Motor neuron (in vitro differentiated cells): ENCODE measurements around the gene GAREM2. TPM values are rescaled to one million over a fixed set of nuclear protein-coding genes. Genes with fewer than 3 reads are reported as not detected.

ENCODE experiments used
- ATAC-seq, 8 experiments: fragments of 200-7000 bp; cut with Tn5 transposase; replicated peaks in 6 of 8; 2 replicates each; pipeline ENCODE4 v1.8.0; 2021; ENCODE audit warnings: mild to moderate bottlenecking in 8 of 8, moderate library complexity in 8 of 8
- H3K27ac ChIP-seq, 2 donors: fragments of 250-450 bp; sonication (Bioruptor Pico); 2 replicates each; pipeline ENCODE4 v1.9.0; 2021; ENCODE audit warnings: antibody characterized with exemption in 2 of 2, mild to moderate bottlenecking in 2 of 2, moderate library complexity in 1 of 2
- H3K4me1 ChIP-seq, 2 donors: fragments of 250-450 bp; sonication (Bioruptor Pico); replicated peaks in 1 of 2; 2 replicates each; pipeline ENCODE4 v1.6.1; 2021; ENCODE audit warnings: antibody characterized with exemption in 2 of 2, mild to moderate bottlenecking in 2 of 2, moderate library complexity in 1 of 2
- H3K4me3 ChIP-seq, 5 donors: fragments of 250-450 bp; sonication (Bioruptor Pico); 2 replicates each; pipeline ENCODE4 v1.9.0; 2021; ENCODE audit warnings: antibody characterized with exemption in 5 of 5, mild to moderate bottlenecking in 5 of 5, moderate library complexity in 4 of 5
- WGBS, 10 experiments: fragments of 450-650 bp; shearing (Covaris generic); methylation state at CpG; one replicate each; pipeline ENCODE4 v1.0.0; 2022; 5-methylcytosine and 5-hydroxymethylcytosine counted together
- in situ Hi-C, 9 experiments: fragments of 400-800 bp; cut with MboI; loops; one replicate each; pipeline ENCODE4 v1.15.0; 2021; ENCODE audit warnings: low sequenced_read_pairs in 9 of 9, low pct_unique_long_range_greater_than_20kb in 2 of 9; ENCODE audit not compliant: unreplicated experiment in 9 of 9
- total RNA-seq, 8 experiments: library from RNA; unstranded; fragments of 300-600 nt; gene quantifications; 2 replicates each; pipeline versions ENCODE4 v1.2.3 to v1.2.4, GENCODE V29; 2022

The GAREM2 gene
- total RNA-seq, 8 experiments from 2014 or later, result 1.0 to 17.1 (median 5.0) TPM

DNA sequence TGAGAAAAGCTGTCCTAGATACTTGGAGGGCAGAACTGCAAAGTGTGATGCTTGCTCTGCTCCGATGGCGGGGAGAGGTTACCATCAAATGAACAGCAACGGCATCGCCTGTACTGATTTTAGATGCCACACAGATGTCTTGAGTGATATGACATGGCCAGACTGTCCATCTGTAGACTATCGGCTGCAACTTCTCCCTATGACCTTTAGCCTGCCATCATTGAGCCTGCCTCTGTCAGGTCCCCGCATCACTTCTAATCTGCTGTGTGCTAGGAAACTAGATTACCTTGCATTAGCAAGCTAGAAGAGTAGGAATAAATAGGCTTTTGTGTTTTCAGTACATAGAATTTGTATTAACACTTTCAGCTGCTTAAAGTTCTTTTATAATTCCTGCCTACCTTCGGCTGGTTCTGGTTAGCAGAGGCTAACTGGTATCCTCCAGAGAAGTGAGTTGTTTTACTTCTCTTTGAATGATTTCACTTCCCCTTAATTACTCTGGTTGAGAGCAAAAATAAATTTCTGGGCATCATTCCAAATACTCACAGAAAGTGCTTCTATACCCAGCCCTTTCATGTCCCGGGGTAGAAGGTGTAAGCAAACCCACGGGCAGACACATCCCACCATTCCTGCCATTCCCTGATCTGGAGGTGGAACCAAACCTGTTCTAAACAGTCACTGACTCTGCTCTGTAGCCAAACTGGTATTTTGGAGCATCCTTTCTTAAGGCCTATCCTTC is 24.0 kb downstream of the GAREM2 start:
- 70 to 100% (median 98%) methylated on average over 2 to 5 of the region's 9 CpGs; no CpG with 5 or more reads in 2 of the 10 experiments for WGBS, 10 experiments
- ATAC-seq, result no peak
- Histone ChIP-seq H3K4me1 (peaks cover 13 to 15% of the 10 kb centered on the region in 2 donors), H3K27ac (no peak overlapping the region), H3K4me3 (no peak overlapping the region)
- in situ Hi-C loops, result no loop called here

DNA sequence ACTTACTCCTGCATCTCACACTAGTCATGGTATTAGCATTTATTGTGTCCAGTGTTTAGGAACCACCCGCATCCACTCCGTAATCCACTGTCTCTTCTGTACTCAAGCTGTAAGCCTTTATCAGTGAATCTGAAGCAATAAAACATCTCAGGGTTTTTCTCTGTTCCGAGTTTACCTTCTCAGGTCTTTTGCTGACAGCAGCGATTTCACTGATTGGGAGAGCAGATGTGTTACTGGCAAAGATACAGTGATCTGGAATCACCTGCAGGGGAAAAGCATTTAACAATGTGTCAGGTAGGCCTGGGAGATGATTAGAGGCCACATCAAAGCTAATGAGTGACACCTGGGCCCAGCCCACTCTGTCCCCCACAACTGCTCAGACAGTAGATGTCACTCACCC is 24.6 kb downstream of the GAREM2 start:
- whole genome bisulfite sequencing, 10 experiments, result 60 to 90% (median 81%) methylated on average over 1 to 4 of the region's 4 CpGs; no CpG with 5 or more reads in 3 of the 10 experiments
- Histone ChIP-seq H3K4me3 (no peak overlapping the region), H3K4me1 (peaks cover 13 to 15% of the 10 kb centered on the region in 2 donors), H3K27ac (peak overlapping the region in 1 of 2 donors; percentile 15)
- ATAC-seq, result no peak
- in situ Hi-C loops, result no loop called here

- in situ Hi-C loops, result no loop called here
- H3K27ac ChIP-seq, result no peak overlapping the region
- H3K4me1 ChIP-seq, result peaks cover 4% of the 10 kb centered on the region in 2 donors
- ATAC-seq, result no peak
- no peak overlapping the region for H3K4me3 ChIP-seq
- 83 to 100% (median 85%) methylated on average over 1 of the region's 1 CpG; no CpG with 5 or more reads in 6 of the 10 experiments for WGBS, 10 experiments
These were observed 30.1 kb downstream of the GAREM2 start for GRCh38 chr2:26202981-26203490.

GRCh38 chr2:26203906-26204305 is 31.0 kb downstream of the GAREM2 start:
- ATAC-seq, result no peak

GRCh38 chr2:26212011-26212410 is 39.1 kb downstream of the GAREM2 start:
- no peaks in the 10 kb centered on the region for H3K4me1 ChIP-seq
- in situ Hi-C loops, result no loop called here
- no peak overlapping the region for H3K4me3 ChIP-seq
- H3K27ac ChIP-seq, result no peak overlapping the region
- 80 to 100% (median 94%) methylated on average over 1 to 5 of the region's 5 CpGs for WGBS, 10 experiments
- ATAC-seq, result no peak

More at GRCh38 chr2:26203906-26204305, 31.0 kb downstream of the GAREM2 start:
- WGBS, 10 experiments, result 67 to 100% (median 80%) methylated on average over 1 to 7 of the region's 7 CpGs
- in situ Hi-C loops, result no loop called here
- Histone ChIP-seq H3K4me1 (no peaks in the 10 kb centered on the region), H3K27ac (no peak overlapping the region), H3K4me3 (no peak overlapping the region)

DNA sequence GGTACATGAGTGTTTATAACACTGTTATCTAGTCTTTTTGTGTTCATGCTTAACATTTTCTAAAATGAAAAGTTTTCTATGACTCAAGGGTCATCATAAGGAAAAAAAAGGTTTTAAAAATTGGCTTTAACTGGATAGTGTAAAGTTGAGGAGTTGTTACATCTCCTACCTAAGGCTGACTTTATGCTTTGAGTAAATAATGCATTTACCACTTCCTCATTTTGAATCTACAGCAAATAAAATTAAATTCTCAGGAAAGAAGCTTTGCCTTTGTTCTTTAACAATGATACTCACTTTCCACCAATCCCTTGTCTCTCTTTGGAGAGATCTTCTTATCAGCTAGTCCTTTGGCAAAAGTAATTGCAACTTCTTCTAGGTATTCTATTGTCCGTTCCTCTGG is 41.9 kb downstream of the GAREM2 start:
- no peak overlapping the region for H3K4me3 ChIP-seq
- WGBS, 10 experiments, result 83 to 100% (median 100%) methylated on average over 1 of the region's 1 CpG; no CpG with 5 or more reads in 1 of the 10 experiments
- ATAC-seq, result no peak
- no peaks in the 10 kb centered on the region for H3K4me1 ChIP-seq
- no peak overlapping the region for H3K27ac ChIP-seq
- in situ Hi-C loops, result no loop called here

- no peak for ATAC-seq
- Histone ChIP-seq H3K27ac (no peak overlapping the region), H3K4me3 (no peak overlapping the region), H3K4me1 (no peaks in the 10 kb centered on the region)
- in situ Hi-C loops, result no loop called here
- 100% methylated on average over 1 of the region's 1 CpG; no CpG with 5 or more reads in 8 of the 10 experiments for WGBS, 10 experiments
These were observed 42.9 kb downstream of the GAREM2 start for GRCh38 chr2:26215833-26216232.

GRCh38 chr2:26216587-26216986 is 43.7 kb downstream of the GAREM2 start:
- Histone ChIP-seq H3K4me3 (no peak overlapping the region), H3K27ac (no peak overlapping the region), H3K4me1 (no peaks in the 10 kb centered on the region)
- ATAC-seq, result no peak
- in situ Hi-C loops, result no loop called here
- 60 to 100% (median 92%) methylated on average over 1 to 3 of the region's 4 CpGs; no CpG with 5 or more reads in 3 of the 10 experiments for WGBS, 10 experiments

DNA sequence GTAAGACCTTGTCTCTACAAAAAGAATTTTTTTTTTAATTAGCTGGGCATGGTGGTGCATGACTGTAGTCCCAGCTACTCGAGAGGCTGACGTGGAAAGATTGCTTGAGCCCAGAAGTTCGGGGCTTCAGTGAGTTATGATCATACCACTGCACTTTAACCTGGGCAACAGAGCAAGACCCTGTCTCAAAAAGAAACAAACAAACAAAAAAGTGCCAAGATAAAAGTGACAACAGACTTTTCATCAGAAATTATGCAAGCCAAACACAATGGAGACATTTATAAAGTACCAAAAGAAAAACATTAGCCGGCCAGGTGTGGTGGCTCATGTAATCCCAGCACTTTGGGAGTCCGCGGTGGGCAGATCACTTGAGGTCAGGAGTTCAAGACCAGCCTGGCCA is 44.8 kb downstream of the GAREM2 start:
- Histone ChIP-seq H3K27ac (no peak overlapping the region), H3K4me1 (no peaks in the 10 kb centered on the region), H3K4me3 (no peak overlapping the region)
- no peak for ATAC-seq
- in situ Hi-C loops, result no loop called here
- WGBS, 10 experiments, result 68 to 100% (median 81%) methylated on average over 2 to 6 of the region's 6 CpGs; no CpG with 5 or more reads in 3 of the 10 experiments

- WGBS, 10 experiments, result 80 to 100% (median 100%) methylated on average over 1 of the region's 1 CpG; no CpG with 5 or more reads in 6 of the 10 experiments
- in situ Hi-C loops, result no loop called here
- ATAC-seq, result peak in 1 of 8 experiments; percentile 52
- no peaks in the 10 kb centered on the region for H3K4me1 ChIP-seq
- no peak overlapping the region for H3K4me3 ChIP-seq
- H3K27ac ChIP-seq, result no peak overlapping the region
These were observed 50.1 kb downstream of the GAREM2 start for GRCh38 chr2:26223018-26223417.

DNA sequence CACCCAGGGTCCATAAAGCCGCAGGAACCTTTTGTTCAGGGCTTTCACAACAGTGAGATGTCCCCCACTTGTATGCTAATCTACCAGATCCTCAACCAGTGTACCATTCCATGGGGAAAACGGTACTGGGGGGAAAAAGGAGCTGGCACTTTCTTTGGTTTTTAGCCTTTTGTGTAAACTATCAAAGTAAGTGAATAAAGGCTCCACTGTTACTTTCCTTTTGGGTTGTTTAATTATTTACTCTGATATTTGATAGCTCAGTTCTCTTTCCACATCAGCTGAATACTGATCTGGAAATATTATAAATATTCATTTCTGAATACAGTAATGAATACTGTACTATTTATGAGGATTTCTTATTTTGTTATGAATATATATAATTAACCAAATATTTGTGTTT is 51.2 kb downstream of the GAREM2 start:
- ATAC-seq, result no peak
- no peaks in the 10 kb centered on the region for H3K4me1 ChIP-seq
- no peak overlapping the region for H3K27ac ChIP-seq
- 50 to 95% (median 85%) methylated on average over 1 to 2 of the region's 2 CpGs; no CpG with 5 or more reads in 2 of the 10 experiments for WGBS, 10 experiments
- no peak overlapping the region for H3K4me3 ChIP-seq
- in situ Hi-C loops, result no loop called here

DNA sequence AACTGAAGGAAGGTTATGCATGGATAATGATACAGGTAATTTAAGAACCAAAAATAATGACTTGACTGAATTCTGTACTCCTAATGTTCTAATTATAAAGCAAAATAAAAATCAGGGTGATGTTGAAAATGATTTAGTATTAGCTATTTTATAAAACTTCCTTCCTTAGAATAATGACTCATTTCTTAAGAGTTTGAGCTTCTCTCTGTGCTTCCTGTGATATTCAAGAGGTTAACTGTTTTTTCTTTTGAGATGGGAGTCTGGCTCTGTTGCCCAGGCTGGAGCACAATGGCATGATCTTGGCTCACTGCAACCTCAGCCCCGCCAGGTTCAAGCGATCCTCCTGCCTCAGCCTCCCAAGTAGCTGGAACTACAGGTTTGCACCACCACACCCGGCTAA is 56.7 kb downstream of the GAREM2 start:
- Histone ChIP-seq H3K27ac (no peak overlapping the region), H3K4me1 (no peaks in the 10 kb centered on the region), H3K4me3 (no peak overlapping the region)
- in situ Hi-C loops, result loop anchor here in 1 of 9 experiments (25.0 kb wide), 1 partner anchor 233 kb away; no protein-coding TSS in a partner anchor
- no peak for ATAC-seq
- WGBS, 10 experiments, result 93 to 100% (median 100%) methylated on average over 1 to 3 of the region's 3 CpGs; no CpG with 5 or more reads in 5 of the 10 experiments

GRCh38 chr2:26230806-26231205 is 57.9 kb downstream of the GAREM2 start:
- no peaks in the 10 kb centered on the region for H3K4me1 ChIP-seq
- WGBS, 10 experiments, result 80 to 100% (median 100%) methylated on average over 1 to 2 of the region's 2 CpGs; no CpG with 5 or more reads in 2 of the 10 experiments
- in situ Hi-C loops, result loop anchor here in 1 of 9 experiments (25.0 kb wide), 1 partner anchor 231 kb away; no protein-coding TSS in a partner anchor
- no peak for ATAC-seq
- H3K4me3 ChIP-seq, result no peak overlapping the region
- H3K27ac ChIP-seq, result no peak overlapping the region
